Measurements from ENCODE around the gene HNRNPL.

GRCh38 chr19:38853214-38853613 is 3.4 kb upstream of the HNRNPL start:
- TF ChIP-seq CTCF (IDR thresholded peaks at IDR 0.05; ENCODE audit: low read depth, low read length, poor library complexity, severe bottlenecking) (no peak), EZH2phosphoT487 (IDR thresholded peaks at IDR 0.05; ENCODE audit: borderline replicate concordance, low read length) (no peak)
